Osteoblast (primary cell): ENCODE measurements around the gene LRRC45. TPM values are rescaled to one million over a fixed set of nuclear protein-coding genes. Genes with fewer than 3 reads are reported as not detected.

Experiments
- DNase-seq: peaks from one replicate; pipeline ENCODE4 v3.0.0; 2011; ENCODE audit warnings: low spot score, mixed read lengths; ENCODE audit not compliant: insufficient read length; ENCODE audit errors: missing footprints
- H2AFZ ChIP-seq: 2 replicates; pipeline ENCODE4 v1.6.0; 2011; ENCODE audit warnings: mild to moderate bottlenecking, low read length
- H3K27ac ChIP-seq: 2 replicates; pipeline ENCODE4 v1.5.1; 2011; ENCODE audit warnings: mild to moderate bottlenecking, low read depth, low read length, moderate library complexity
- H3K27me3 ChIP-seq: 2 replicates; pipeline ENCODE4 v1.6.0; 2012; ENCODE audit warnings: mild to moderate bottlenecking, control low read depth, inconsistent platforms, low read length, moderate library complexity; ENCODE audit not compliant: insufficient read depth
- H3K36me3 ChIP-seq: 2 replicates; pipeline ENCODE4 v1.5.1; 2011; ENCODE audit warnings: mild to moderate bottlenecking, low read length, control low read depth, moderate library complexity; ENCODE audit not compliant: insufficient read depth
- H3K4me1 ChIP-seq: 2 replicates; pipeline ENCODE4 v1.5.1; 2011; ENCODE audit warnings: mild to moderate bottlenecking, low read length, control low read depth, moderate library complexity; ENCODE audit not compliant: insufficient read depth
- H3K4me2 ChIP-seq: 2 replicates; pipeline ENCODE4 v1.6.0; 2011; ENCODE audit warnings: mild to moderate bottlenecking, low read length; ENCODE audit not compliant: insufficient read depth
- H3K4me3 ChIP-seq: fragments of 200-600 bp; sonication (generic); 3 replicates; pipeline ENCODE4 v1.5.1; 2012; ENCODE audit warnings: mild to moderate bottlenecking, low read length, inconsistent platforms; ENCODE audit not compliant: insufficient read depth
- H3K79me2 ChIP-seq: 2 replicates; pipeline ENCODE4 v1.6.0; 2012; ENCODE audit warnings: mild to moderate bottlenecking, low read length, control low read depth, inconsistent platforms; ENCODE audit not compliant: insufficient read depth
- H3K9me3 ChIP-seq: 2 replicates; pipeline ENCODE4 v1.5.1; 2011; ENCODE audit warnings: low read depth, low read length, control low read depth
- H4K20me1 ChIP-seq: 2 replicates; pipeline ENCODE4 v1.6.0; 2012; ENCODE audit warnings: mild to moderate bottlenecking, low read length, control low read depth; ENCODE audit not compliant: insufficient read depth
- CTCF ChIP-seq: IDR thresholded peaks from 2 replicates; pipeline ENCODE4 v1.5.1; 2011; ENCODE audit warnings: mild to moderate bottlenecking, low read depth, low read length, moderate library complexity; ENCODE audit errors: extremely low read depth
- total RNA-seq: library from RNA; depleted of rRNA; stranded (reverse); fragments of >200 nt; gene quantifications from 2 replicates; pipeline ENCODE4 v1.2.3, GENCODE V29; 2012

The LRRC45 gene
- total RNA-seq, 1 donor: 13.4 TPM

GRCh38 chr17:82025401-82026107 is 2.4 kb downstream of the LRRC45 start:
- no peak overlapping the region for H3K27ac ChIP-seq
- H3K27me3 ChIP-seq: no peaks in the 10 kb centered on the region
- H3K4me2 ChIP-seq: no peak overlapping the region
- DNase-seq: no peak
- H3K4me1 ChIP-seq: peaks cover 21% of the 10 kb centered on the region
- H4K20me1 ChIP-seq: peaks cover 18% of the 10 kb centered on the region
- H3K4me3 ChIP-seq: no peak overlapping the region
- no peaks in the 10 kb centered on the region for H3K36me3 ChIP-seq
- H3K79me2 ChIP-seq: peaks cover 8% of the 10 kb centered on the region
- no peak overlapping the region for H2AFZ ChIP-seq
- no peaks in the 10 kb centered on the region for H3K9me3 ChIP-seq
- TF ChIP-seq CTCF: no peak

GRCh38 chr17:82028246-82028645 is 5.1 kb downstream of the LRRC45 start:
- no peaks in the 10 kb centered on the region for H3K9me3 ChIP-seq
- H3K27me3 ChIP-seq: no peaks in the 10 kb centered on the region
- peaks cover 11% of the 10 kb centered on the region for H3K4me1 ChIP-seq
- no peak overlapping the region for H3K4me3 ChIP-seq
- no peaks in the 10 kb centered on the region for H3K79me2 ChIP-seq
- no peak overlapping the region for H2AFZ ChIP-seq
- no peak overlapping the region for H3K4me2 ChIP-seq
- no peak for DNase-seq
- no peaks in the 10 kb centered on the region for H4K20me1 ChIP-seq
- no peak for TF ChIP-seq CTCF
- H3K27ac ChIP-seq: no peak overlapping the region
- H3K36me3 ChIP-seq: no peaks in the 10 kb centered on the region

GRCh38 chr17:82028966-82029365 is 5.9 kb downstream of the LRRC45 start:
- DNase-seq: no peak
- TF ChIP-seq CTCF: no peak
- Histone ChIP-seq H2AFZ (no peak overlapping the region), H3K27ac (no peak overlapping the region), H4K20me1 (no peaks in the 10 kb centered on the region), H3K27me3 (no peaks in the 10 kb centered on the region), H3K4me1 (peaks cover 8% of the 10 kb centered on the region), H3K36me3 (no peaks in the 10 kb centered on the region), H3K79me2 (no peaks in the 10 kb centered on the region), H3K4me3 (no peak overlapping the region), H3K4me2 (no peak overlapping the region), H3K9me3 (no peaks in the 10 kb centered on the region)

- TF ChIP-seq CTCF: no peak
- Histone ChIP-seq H3K4me2 (no peak overlapping the region), H3K27me3 (no peaks in the 10 kb centered on the region), H3K36me3 (no peaks in the 10 kb centered on the region), H3K9me3 (no peaks in the 10 kb centered on the region), H3K4me1 (peaks cover 4% of the 10 kb centered on the region), H3K4me3 (no peak overlapping the region), H4K20me1 (no peaks in the 10 kb centered on the region), H3K27ac (no peak overlapping the region), H2AFZ (no peak overlapping the region), H3K79me2 (no peaks in the 10 kb centered on the region)
- no peak for DNase-seq
These were observed 6.3 kb downstream of the LRRC45 start for GRCh38 chr17:82029391-82029790.
